ENCODE results near the gene NLRC3. TPM values are rescaled to one million over a fixed set of nuclear protein-coding genes. Genes with fewer than 3 reads are reported as not detected.

Gene NLRC3
- total RNA-seq, 4 donors from 2014 or later: under 0.01 to 1.5 (median 0.68) TPM

GRCh38 chr16:3564889-3565141 is 12.4 kb downstream of the NLRC3 start:
- DNase-seq: no peak
- no peaks in the 10 kb centered on the region for H3K36me3 ChIP-seq
- no peak overlapping the region for H3K27ac ChIP-seq
- intact Hi-C loops (cut with DNase I; ENCODE audit: low total_unique reads): no loop called here
- no peaks in the 10 kb centered on the region for H3K27me3 ChIP-seq
- H3K9me3 ChIP-seq: no peaks in the 10 kb centered on the region
- no peak for TF ChIP-seq POLR2A (IDR thresholded peaks at IDR 0.05)
- TF ChIP-seq, protein P1, sequence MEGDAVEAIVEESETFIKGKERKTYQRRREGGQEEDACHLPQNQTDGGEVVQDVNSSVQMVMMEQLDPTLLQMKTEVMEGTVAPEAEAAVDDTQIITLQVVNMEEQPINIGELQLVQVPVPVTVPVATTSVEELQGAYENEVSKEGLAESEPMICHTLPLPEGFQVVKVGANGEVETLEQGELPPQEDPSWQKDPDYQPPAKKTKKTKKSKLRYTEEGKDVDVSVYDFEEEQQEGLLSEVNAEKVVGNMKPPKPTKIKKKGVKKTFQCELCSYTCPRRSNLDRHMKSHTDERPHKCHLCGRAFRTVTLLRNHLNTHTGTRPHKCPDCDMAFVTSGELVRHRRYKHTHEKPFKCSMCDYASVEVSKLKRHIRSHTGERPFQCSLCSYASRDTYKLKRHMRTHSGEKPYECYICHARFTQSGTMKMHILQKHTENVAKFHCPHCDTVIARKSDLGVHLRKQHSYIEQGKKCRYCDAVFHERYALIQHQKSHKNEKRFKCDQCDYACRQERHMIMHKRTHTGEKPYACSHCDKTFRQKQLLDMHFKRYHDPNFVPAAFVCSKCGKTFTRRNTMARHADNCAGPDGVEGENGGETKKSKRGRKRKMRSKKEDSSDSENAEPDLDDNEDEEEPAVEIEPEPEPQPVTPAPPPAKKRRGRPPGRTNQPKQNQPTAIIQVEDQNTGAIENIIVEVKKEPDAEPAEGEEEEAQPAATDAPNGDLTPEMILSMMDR (IDR thresholded peaks at IDR 0.05): no peak
- no peak overlapping the region for H3K4me3 ChIP-seq
- no peaks in the 10 kb centered on the region for H3K4me1 ChIP-seq

DNA sequence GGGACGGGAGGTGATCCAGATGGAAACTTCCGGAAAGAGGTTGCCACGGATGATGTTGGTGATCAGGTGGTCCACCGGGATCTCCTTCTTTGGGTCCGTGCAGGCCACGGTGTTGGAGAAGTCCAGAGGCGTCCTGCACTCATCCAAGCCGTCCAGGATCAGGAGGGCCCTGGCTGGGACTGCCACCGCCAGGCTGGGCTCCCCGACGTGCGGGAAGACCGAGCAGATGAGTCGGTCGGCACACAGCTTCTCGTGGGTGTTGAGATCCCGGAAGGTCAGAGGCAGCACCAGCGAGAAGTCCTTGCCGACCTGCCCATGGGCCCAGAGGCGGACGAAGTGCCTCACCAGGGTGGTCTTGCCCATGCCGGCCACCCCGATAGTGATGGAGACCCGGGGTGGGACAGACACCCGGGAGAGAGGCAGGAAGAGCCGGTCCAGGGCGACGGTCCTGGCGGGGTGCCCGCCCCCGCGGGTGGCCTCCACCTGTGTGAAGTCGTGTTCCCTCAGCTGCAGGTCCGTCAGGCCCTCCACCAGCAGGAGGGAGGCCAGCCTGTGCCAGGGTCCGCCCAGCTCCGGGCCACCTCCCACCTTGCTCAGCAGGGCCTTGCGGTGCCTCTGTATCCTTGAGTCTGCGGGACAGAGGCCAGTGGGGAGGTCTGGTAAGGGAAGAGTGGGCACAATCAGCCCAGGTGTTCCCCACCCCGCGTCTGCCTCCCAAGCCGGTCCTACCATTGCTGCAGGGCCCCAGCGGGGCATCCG is 12.9 kb downstream of the NLRC3 start:
- DNase-seq: no peak
- TF ChIP-seq, protein P1 (IDR thresholded peaks at IDR 0.05): no peak
- no peak for TF ChIP-seq POLR2A (IDR thresholded peaks at IDR 0.05)
- no peak overlapping the region for H3K27ac ChIP-seq
- H3K36me3 ChIP-seq: no peaks in the 10 kb centered on the region
- H3K4me3 ChIP-seq: no peak overlapping the region
- H3K4me1 ChIP-seq: no peaks in the 10 kb centered on the region
- intact Hi-C loops (cut with DNase I; ENCODE audit: low total_unique reads): no loop called here
- H3K27me3 ChIP-seq: no peaks in the 10 kb centered on the region
- no peaks in the 10 kb centered on the region for H3K9me3 ChIP-seq

DNA sequence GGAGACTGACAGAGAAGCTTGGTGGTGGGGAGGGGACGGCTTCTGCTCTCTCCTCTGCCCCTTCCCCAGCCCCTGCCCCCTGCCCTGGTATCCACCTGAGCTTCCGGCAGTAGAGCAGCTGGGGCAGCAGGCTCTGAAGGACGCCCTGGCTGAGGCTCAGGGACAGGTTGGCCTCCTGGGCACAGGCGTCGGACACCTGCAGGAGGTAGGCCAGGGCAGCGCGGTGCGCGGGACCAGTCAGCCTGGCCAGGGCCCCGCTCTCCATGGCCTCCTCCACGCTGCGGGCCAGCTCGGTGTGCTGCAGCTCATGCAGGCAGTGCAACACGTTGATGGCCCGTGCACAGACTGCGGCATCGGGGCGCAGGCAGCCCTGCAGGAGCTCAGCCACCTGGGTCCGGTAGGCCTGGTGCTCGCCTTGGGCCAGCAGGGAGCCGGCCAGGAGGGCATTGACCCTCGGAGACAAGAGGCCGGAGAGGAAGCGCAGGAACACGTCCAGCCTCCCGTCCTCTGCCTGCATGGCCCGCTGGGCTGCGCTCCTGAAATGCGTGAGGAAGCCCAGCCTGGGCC is 14.2 kb downstream of the NLRC3 start:
- intact Hi-C loops (cut with DNase I; ENCODE audit: low total_unique reads): no loop called here
- TF ChIP-seq POLR2A (IDR thresholded peaks at IDR 0.05): no peak
- TF ChIP-seq, protein P1 (IDR thresholded peaks at IDR 0.05): no peak
- Histone ChIP-seq H3K27me3 (no peaks in the 10 kb centered on the region), H3K4me1 (no peaks in the 10 kb centered on the region), H3K36me3 (no peaks in the 10 kb centered on the region), H3K9me3 (no peaks in the 10 kb centered on the region), H3K27ac (no peak overlapping the region), H3K4me3 (no peak overlapping the region)
- no peak for DNase-seq

DNA sequence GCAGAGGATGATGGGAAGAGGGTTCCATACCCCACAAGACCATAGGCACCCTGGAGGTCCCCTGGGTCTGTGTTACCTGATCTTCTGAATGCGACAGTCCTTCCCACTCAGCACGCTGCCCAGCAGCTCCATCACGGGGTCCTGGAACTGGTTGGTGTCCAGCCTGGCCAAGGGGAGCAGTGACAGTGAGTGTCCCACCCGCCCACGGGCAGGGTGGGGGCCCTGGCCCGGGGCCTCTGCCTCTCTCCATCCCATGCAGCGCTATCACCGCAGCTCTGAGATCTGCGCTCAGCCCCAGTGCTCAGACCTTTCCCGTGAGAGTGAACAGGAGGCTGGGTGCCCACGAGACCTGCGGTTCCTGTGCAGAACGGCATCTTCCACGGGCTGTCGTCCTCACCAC is 15.6 kb downstream of the NLRC3 start:
- H3K36me3 ChIP-seq: no peaks in the 10 kb centered on the region

DNA sequence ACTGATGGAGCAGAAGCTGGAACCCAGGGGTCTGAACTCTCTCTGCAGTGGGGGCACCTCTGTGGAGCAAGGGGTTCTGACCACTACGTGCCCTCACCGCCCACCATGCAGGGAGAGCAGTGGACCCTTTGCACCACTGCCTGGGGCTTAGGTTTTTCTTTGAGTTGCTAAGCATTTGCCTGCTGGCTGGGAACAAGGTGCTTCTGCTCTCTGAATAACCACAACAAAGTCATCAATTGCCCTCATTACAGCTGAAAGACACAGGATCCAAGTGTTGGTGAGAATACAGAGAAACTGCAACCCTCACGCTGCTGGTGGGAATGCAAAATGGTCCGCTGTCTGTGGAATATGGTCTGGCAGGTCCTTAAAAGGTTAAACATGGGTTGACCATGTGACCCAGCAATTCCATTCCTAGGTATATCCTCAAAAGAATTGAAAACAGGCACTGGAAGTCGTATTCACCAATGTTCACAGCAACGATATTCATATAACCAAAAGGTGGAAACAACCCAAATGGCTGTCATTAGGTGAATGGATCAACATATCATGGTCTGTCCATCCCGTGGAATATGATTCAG is 22.8 kb downstream of the NLRC3 start:
- DNase-seq: no peak
- intact Hi-C loops (cut with DNase I; ENCODE audit: low total_unique reads): no loop called here
- no peak overlapping the region for H3K4me3 ChIP-seq
- H3K27ac ChIP-seq: no peak overlapping the region
- H3K4me1 ChIP-seq: no peaks in the 10 kb centered on the region
- H3K36me3 ChIP-seq: no peaks in the 10 kb centered on the region
- no peaks in the 10 kb centered on the region for H3K27me3 ChIP-seq
- H3K9me3 ChIP-seq: no peaks in the 10 kb centered on the region
- TF ChIP-seq POLR2A (IDR thresholded peaks at IDR 0.05): no peak
- TF ChIP-seq, protein P1 (IDR thresholded peaks at IDR 0.05): no peak

More for the DNA sequence above, 15.6 kb downstream of the NLRC3 start:
- Histone ChIP-seq H3K27ac (no peak overlapping the region), H3K4me1 (no peaks in the 10 kb centered on the region), H3K27me3 (no peaks in the 10 kb centered on the region), H3K9me3 (no peaks in the 10 kb centered on the region), H3K4me3 (no peak overlapping the region)
- intact Hi-C loops (cut with DNase I; ENCODE audit: low total_unique reads): no loop called here
- TF ChIP-seq, protein P1 (IDR thresholded peaks at IDR 0.05): no peak
- TF ChIP-seq POLR2A (IDR thresholded peaks at IDR 0.05): no peak
- DNase-seq: no peak

Measured in uterus (tissue), 4 donors.